BJ (cell line): ENCODE data around the gene KCNC4. TPM values are rescaled to one million over a fixed set of nuclear protein-coding genes. Genes with fewer than 3 reads are reported as not detected.

Source experiments
- CTCF ChIA-PET: fragments of 350-600 bp; formaldehyde crosslinking; extraction: SDS; loops from one replicate; lab custom pipeline; 2021; ENCODE audit warnings: antibody characterized with exemption, inconsistent platforms; lab: Yijun Ruan, JAX
- POLR2A ChIA-PET: fragments of 300-600 bp; sonication (Branson Sonifier 250); formaldehyde crosslinking; extraction: SDS; loops from one replicate; lab custom pipeline; 2021; ENCODE audit warnings: antibody characterized with exemption; lab: Charles Lee
- DNase-seq: peaks from one replicate; pipeline ENCODE4 v3.0.0-alpha.2; 2011; ENCODE audit warnings: low read depth
- H3K27me3 ChIP-seq: 2 replicates; pipeline ENCODE4 v1.6.0; 2011; ENCODE audit warnings: low read length; ENCODE audit not compliant: control insufficient read depth, insufficient read depth
- H3K36me3 ChIP-seq: 2 replicates; pipeline ENCODE4 v1.5.1; 2011; ENCODE audit warnings: low read length; ENCODE audit not compliant: control insufficient read depth, insufficient read depth
- H3K4me3 ChIP-seq: 2 replicates; pipeline ENCODE4 v1.5.1; 2011; ENCODE audit warnings: low read depth, mild to moderate bottlenecking, control low read depth, low read length
- CTCF ChIP-seq: IDR thresholded peaks from 2 replicates; pipeline ENCODE4 v1.5.1; 2011; ENCODE audit warnings: low read depth, mild to moderate bottlenecking, control low read depth, inconsistent platforms, low read length, moderate library complexity; ENCODE audit not compliant: insufficient read depth
- polyA plus RNA-seq: library from polyadenylated mRNA; depleted of rRNA; stranded (reverse); fragments of >200 nt; gene quantifications from 2 replicates; pipeline ENCODE4 v1.2.3, GENCODE V29; 2011

Gene KCNC4
- polyA plus RNA-seq, 1 experiment, result 2.6 TPM

GRCh38 chr1:110170766-110171733, 39.1 kb upstream of the KCNC4 start:
- H3K27me3 ChIP-seq, result no peaks in the 10 kb centered on the region; the same call in 1 of the 2 replicates
- CTCF ChIA-PET, result interaction anchor here (0.5 to 1.7 kb wide), 3 partner anchors 10 to 65 kb away, joined by 3 to 5 read pairs (median 3); no protein-coding TSS in a partner anchor
- no peak for DNase-seq
- H3K4me3 ChIP-seq, result no peak overlapping the region
- no peak for TF ChIP-seq CTCF
- H3K36me3 ChIP-seq, result no peaks in the 10 kb centered on the region
- POLR2A ChIA-PET, result no interaction called here

GRCh38 chr1:110172001-110172400, 38.1 kb upstream of the KCNC4 start:
- no peaks in the 10 kb centered on the region; the same call in 1 of the 2 replicates for H3K27me3 ChIP-seq
- POLR2A ChIA-PET, result no interaction called here
- no peaks in the 10 kb centered on the region for H3K36me3 ChIP-seq
- CTCF ChIA-PET, result interaction anchor here (1.0 to 3.9 kb wide), 4 partner anchors 9 to 141 kb away, joined by 3 to 24 read pairs (median 4); no protein-coding TSS in a partner anchor
- DNase-seq, result no peak
- no peak overlapping the region for H3K4me3 ChIP-seq
- TF ChIP-seq CTCF, result no peak

DNA sequence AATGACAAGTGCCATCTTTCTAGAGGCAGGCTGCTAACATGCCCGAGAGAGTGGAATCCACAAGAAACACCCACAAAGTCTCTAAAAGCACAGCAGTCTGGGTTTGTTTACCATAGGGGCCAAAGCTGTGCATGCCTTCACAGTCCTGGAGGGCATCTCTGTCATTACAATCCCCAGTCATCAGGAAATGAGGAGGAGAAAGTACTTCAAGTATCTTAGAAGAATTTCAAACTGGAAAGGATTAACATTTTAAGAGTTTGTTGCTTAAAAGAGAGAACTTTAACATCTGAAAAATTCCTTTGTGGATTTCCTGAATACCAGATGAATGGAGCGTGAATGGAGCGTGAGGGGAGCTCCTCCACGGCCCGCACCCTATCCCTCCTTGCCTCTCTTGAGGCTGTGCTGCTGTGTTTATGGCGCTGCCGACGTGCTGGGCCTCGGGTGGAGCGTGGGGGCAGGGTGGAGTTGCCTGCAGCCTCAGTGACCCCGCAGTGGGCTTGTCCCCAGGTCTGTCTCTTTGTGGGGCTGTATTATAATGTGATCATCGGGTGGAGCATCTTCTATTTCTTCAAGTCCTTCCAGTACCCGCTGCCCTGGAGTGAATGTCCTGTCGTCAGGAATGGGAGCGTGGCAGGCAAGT, 36.5 kb upstream of the KCNC4 start:
- TF ChIP-seq CTCF, result peak; percentile 31
- CTCF ChIA-PET, result interaction anchor here (0.9 to 3.9 kb wide), 5 partner anchors 11 to 322 kb away, joined by 4 to 24 read pairs (median 4); no protein-coding TSS in a partner anchor
- DNase-seq, result peak; percentile 49
- POLR2A ChIA-PET, result interaction anchor here (0.5 kb wide), 1 partner anchor 165 kb away, joined by 3 read pairs; the partner anchor contains the start of gene RBM15
- H3K27me3 ChIP-seq, result no peaks in the 10 kb centered on the region; the same call in 1 of the 2 replicates
- no peak overlapping the region for H3K4me3 ChIP-seq
- no peaks in the 10 kb centered on the region for H3K36me3 ChIP-seq

- no peaks in the 10 kb centered on the region; the same call in 1 of the 2 replicates for H3K27me3 ChIP-seq
- DNase-seq, result no peak
- no peak overlapping the region for H3K4me3 ChIP-seq
- CTCF ChIA-PET, result interaction anchor here (0.6 to 3.9 kb wide), 8 partner anchors 9 to 321 kb away, joined by 3 to 24 read pairs (median 4); no protein-coding TSS in a partner anchor
- POLR2A ChIA-PET, result no interaction called here
- TF ChIP-seq CTCF, result no peak
- no peaks in the 10 kb centered on the region for H3K36me3 ChIP-seq
These were observed 35.2 kb upstream of the KCNC4 start for GRCh38 chr1:110174961-110175360.
